GM13976 (cell line): ENCODE measurements around the gene PPEF1.

ENCODE experiments used
- DNase-seq: peaks from one replicate; pipeline ENCODE4 v3.0.0; 2012; ENCODE audit warnings: low spot score
- CTCF ChIP-seq: IDR thresholded peaks from 2 replicates; pipeline ENCODE4 v1.5.1; 2012; ENCODE audit warnings: borderline replicate concordance, mild to moderate bottlenecking; ENCODE audit not compliant: insufficient read depth; ENCODE audit errors: extremely low read depth, missing control alignments, control extremely low read depth
- in situ Hi-C: fragments of 300-500 bp; cut with MboI; formaldehyde crosslinking; loops from one replicate; pipeline ENCODE4 v1.12.0; 2022; ENCODE audit warnings: low sequenced_read_pairs, mixed read lengths, inconsistent platforms; ENCODE audit not compliant: unreplicated experiment

The PPEF1 gene

GRCh38 chrX:18701621-18702361 lies 5.7 kb upstream of the PPEF1 start:
- no peak for TF ChIP-seq CTCF
- in situ Hi-C loops, result no loop called here
- no peak for DNase-seq

GRCh38 chrX:18702362-18703195 lies 4.9 kb upstream of the PPEF1 start:
- TF ChIP-seq CTCF, result no peak
- no peak for DNase-seq
- in situ Hi-C loops, result no loop called here

GRCh38 chrX:18709833-18710232 lies 2.4 kb downstream of the PPEF1 start:
- in situ Hi-C loops, result no loop called here
- no peak for TF ChIP-seq CTCF
- no peak for DNase-seq

- in situ Hi-C loops, result no loop called here
Measured at GRCh38 chrX:18714910-18715309, 7.5 kb downstream of the PPEF1 start.

GRCh38 chrX:18719852-18720251 lies 12.4 kb downstream of the PPEF1 start:
- no peak for DNase-seq
- in situ Hi-C loops, result no loop called here
- TF ChIP-seq CTCF, result no peak

More at GRCh38 chrX:18714910-18715309, 7.5 kb downstream of the PPEF1 start:
- DNase-seq, result no peak
- TF ChIP-seq CTCF, result no peak

GRCh38 chrX:18721683-18722499 lies 14.4 kb downstream of the PPEF1 start:
- in situ Hi-C loops, result no loop called here
- DNase-seq, result no peak
- TF ChIP-seq CTCF, result no peak
